B cell (primary cell): ENCODE data around the gene CDC25A.

Experiments
- CTCF ChIP-seq: fragments of 200-600 bp; IDR thresholded peaks from one replicate; pipeline ENCODE4 v1.8.0; 2022; ENCODE audit warnings: antibody characterized with exemption, mild to moderate bottlenecking
- EZH2 ChIP-seq: IDR thresholded peaks from 2 replicates; pipeline ENCODE4 v1.6.1; 2012; ENCODE audit warnings: borderline replicate concordance, low read depth, mild to moderate bottlenecking, moderate library complexity, low read length; ENCODE audit not compliant: insufficient read depth, poor library complexity, severe bottlenecking

- TF ChIP-seq CTCF (no peak), EZH2 (no peak)
These were observed 1.1 kb upstream of the CDC25A start for GRCh38 chr3:48189321-48189720.
